HG03139 (cell line): ENCODE measurements around the gene ARFGAP3.
"Not testable (repeated sequence)": the region's sequence is repeated elsewhere in the genome, so short reads cannot be mapped to it uniquely, and the experiment has no call there.

ENCODE experiments used
- ATAC-seq: cut with Tn5 transposase; IDR thresholded peaks from one replicate; pipeline ENCODE4 v1.9.1; 2021; ENCODE audit not compliant: unreplicated experiment

The ARFGAP3 gene

GRCh38 chr22:42770941-42771647, 86.0 kb downstream of the ARFGAP3 start:
- ATAC-seq, result no peak

GRCh38 chr22:42770448-42770726, 86.7 kb downstream of the ARFGAP3 start:
- no peak for ATAC-seq

- ATAC-seq, result no peak
Observed at GRCh38 chr22:42769574-42770447, 87.3 kb downstream of the ARFGAP3 start.

- no peak for ATAC-seq
Observed at GRCh38 chr22:42769238-42769573, 87.9 kb downstream of the ARFGAP3 start.

GRCh38 chr22:42768385-42769035, 88.6 kb downstream of the ARFGAP3 start:
- ATAC-seq, result no peak

- no peak for ATAC-seq
Observed at GRCh38 chr22:42766860-42767259, 90.2 kb downstream of the ARFGAP3 start.

- no peak for ATAC-seq
Observed at GRCh38 chr22:42764895-42765363, 92.1 kb downstream of the ARFGAP3 start.

GRCh38 chr22:42763965-42764480, 93.0 kb downstream of the ARFGAP3 start:
- ATAC-seq, result no peak

GRCh38 chr22:42760806-42761565, 96.1 kb downstream of the ARFGAP3 start:
- ATAC-seq, result no peak

GRCh38 chr22:42758931-42759629, 98.0 kb downstream of the ARFGAP3 start:
- ATAC-seq, result no peak

GRCh38 chr22:42755553-42755952, 101.5 kb downstream of the ARFGAP3 start:
- not testable (repeated sequence) for ATAC-seq

GRCh38 chr22:42755121-42755520, 102.0 kb downstream of the ARFGAP3 start:
- not testable (repeated sequence) for ATAC-seq

GRCh38 chr22:42754658-42755057, 102.4 kb downstream of the ARFGAP3 start:
- no peak for ATAC-seq

- ATAC-seq, result no peak
Observed at GRCh38 chr22:42752912-42753311, 104.2 kb downstream of the ARFGAP3 start.

- ATAC-seq, result no peak
Observed at GRCh38 chr22:42752230-42752746, 104.8 kb downstream of the ARFGAP3 start.

GRCh38 chr22:42750421-42750820, 106.7 kb downstream of the ARFGAP3 start:
- not testable (repeated sequence) for ATAC-seq

- ATAC-seq, result no peak
Observed at GRCh38 chr22:42747701-42748513, 109.2 kb downstream of the ARFGAP3 start.
